H9 (cell line): Measurements from ENCODE around the gene SCD5. TPM values are rescaled to one million over a fixed set of nuclear protein-coding genes. Genes with fewer than 3 reads are reported as not detected.

Experiments
- DNase-seq: peaks from one replicate; pipeline ENCODE4 v3.0.0-alpha.2; 2017
- H2AFZ ChIP-seq: one replicate; pipeline ENCODE4 v1.6.1; 2013; ENCODE audit warnings: mild to moderate bottlenecking, low read length, control low read depth, moderate library complexity
- H2AK5ac ChIP-seq: 2 replicates; pipeline ENCODE4 v1.6.1; 2013; ENCODE audit warnings: low read length, control low read depth, mixed read lengths; ENCODE audit not compliant: insufficient read length
- H2BK120ac ChIP-seq: one replicate; pipeline ENCODE4 v1.6.1; 2013; ENCODE audit warnings: low read depth, mild to moderate bottlenecking, low read length, control low read depth, inconsistent platforms; ENCODE audit not compliant: poor library complexity, severe bottlenecking
- H2BK12ac ChIP-seq: 2 replicates; pipeline ENCODE4 v1.6.1; 2013; ENCODE audit warnings: low read length, control low read depth, mixed read lengths, low read depth; ENCODE audit not compliant: insufficient read length
- H2BK15ac ChIP-seq: 2 replicates; pipeline ENCODE4 v1.6.1; 2013; ENCODE audit warnings: low read depth, low read length, control low read depth
- H2BK20ac ChIP-seq: one replicate; pipeline ENCODE4 v1.6.1; 2013; ENCODE audit warnings: low read depth, mild to moderate bottlenecking, low read length, control low read depth, inconsistent platforms; ENCODE audit not compliant: poor library complexity, severe bottlenecking
- H2BK5ac ChIP-seq: 2 replicates; pipeline ENCODE4 v1.6.1; 2013; ENCODE audit warnings: low read length, control low read depth, mixed read lengths; ENCODE audit not compliant: insufficient read length
- H3K14ac ChIP-seq: 2 replicates; pipeline ENCODE4 v1.6.1; 2013; ENCODE audit warnings: low read length, control low read depth; ENCODE audit not compliant: insufficient read depth
- H3K18ac ChIP-seq: 2 replicates; pipeline ENCODE4 v1.6.1; 2013; ENCODE audit warnings: low read depth, mild to moderate bottlenecking, mixed read lengths, low read length, control low read depth; ENCODE audit not compliant: insufficient read length
- H3K23ac ChIP-seq: 2 replicates; pipeline ENCODE4 v1.6.1; 2013; ENCODE audit warnings: low read length, control low read depth, mixed read lengths, low read depth; ENCODE audit not compliant: insufficient read length
- H3K23me2 ChIP-seq: 2 replicates; pipeline ENCODE4 v1.6.1; 2013; ENCODE audit warnings: low read depth, mild to moderate bottlenecking, mixed read lengths, low read length, control low read depth; ENCODE audit not compliant: insufficient read length, poor library complexity, severe bottlenecking
- H3K27ac ChIP-seq: 2 replicates; pipeline ENCODE4 v1.5.1; 2013; ENCODE audit warnings: low read length, control low read depth, mixed read lengths, low read depth; ENCODE audit not compliant: insufficient read length
- H3K27me3 ChIP-seq: 2 replicates; pipeline ENCODE4 v1.6.1; 2013; ENCODE audit warnings: low read length, control low read depth, inconsistent platforms; ENCODE audit not compliant: insufficient read depth
- H3K4ac ChIP-seq: 2 replicates; pipeline ENCODE4 v1.6.1; 2013; ENCODE audit warnings: low read depth, mild to moderate bottlenecking, control low read depth, inconsistent platforms, low read length, moderate library complexity
- H3K4me1 ChIP-seq: 2 replicates; pipeline ENCODE4 v1.6.1; 2013; ENCODE audit warnings: low read length, control low read depth, inconsistent platforms; ENCODE audit not compliant: insufficient read depth
- H3K4me2 ChIP-seq: 2 replicates; pipeline ENCODE4 v1.6.1; 2013; ENCODE audit warnings: low read length, control low read depth, mixed read lengths; ENCODE audit not compliant: insufficient read length, insufficient read depth
- H3K56ac ChIP-seq: 2 replicates; pipeline ENCODE4 v1.6.1; 2013; ENCODE audit warnings: low read depth, mild to moderate bottlenecking, mixed read lengths, low read length, control low read depth; ENCODE audit not compliant: insufficient read length
- H3K79me1 ChIP-seq: 2 replicates; pipeline ENCODE4 v1.6.1; 2013; ENCODE audit warnings: low read depth, mild to moderate bottlenecking, moderate library complexity, low read length, control low read depth, inconsistent platforms; ENCODE audit not compliant: insufficient read depth, poor library complexity, severe bottlenecking
- H3K79me2 ChIP-seq: 2 replicates; pipeline ENCODE4 v1.6.1; 2013; ENCODE audit warnings: low read length, control low read depth, inconsistent platforms; ENCODE audit not compliant: insufficient read depth
- H3K9ac ChIP-seq: 2 replicates; pipeline ENCODE4 v1.6.1; 2013; ENCODE audit warnings: low read length, control low read depth, mixed read lengths; ENCODE audit not compliant: insufficient read length; ENCODE audit errors: extremely low read depth
- H3K9me3 ChIP-seq: one replicate; pipeline ENCODE4 v1.6.1; 2013; ENCODE audit warnings: low read depth, low read length, inconsistent platforms; ENCODE audit not compliant: control insufficient read depth
- H3T11ph ChIP-seq: one replicate; pipeline ENCODE4 v1.6.1; 2013; ENCODE audit warnings: mild to moderate bottlenecking, low read length, control low read depth, inconsistent platforms
- H4K20me1 ChIP-seq: one replicate; pipeline ENCODE4 v1.6.1; 2013; ENCODE audit not compliant: control insufficient read depth, insufficient read length, insufficient read depth
- H4K5ac ChIP-seq: 2 replicates; pipeline ENCODE4 v1.6.1; 2013; ENCODE audit warnings: low read depth, mild to moderate bottlenecking, mixed read lengths, low read length, control low read depth; ENCODE audit not compliant: insufficient read length
- H4K8ac ChIP-seq: replicated peaks from 2 replicates; pipeline ENCODE4 v1.6.1; 2013; ENCODE audit warnings: low read length, control low read depth, mixed read lengths, low read depth; ENCODE audit not compliant: insufficient read length
- H4K91ac ChIP-seq: 2 replicates; pipeline ENCODE4 v1.6.1; 2013; ENCODE audit warnings: low read depth, mild to moderate bottlenecking, moderate library complexity, mixed read lengths, low read length, control low read depth; ENCODE audit not compliant: insufficient read length
- H3K27ac Mint-ChIP-seq, 3 experiments: 2 replicates in 2 of 3; 3 replicates in 1 of 3; pipeline ENCODE4 v1.8.0; 2020 to 2021; ENCODE audit warnings: mixed read lengths in 3 of 3, mild to moderate bottlenecking in 1 of 3, moderate library complexity in 1 of 3
- H3K27me3 Mint-ChIP-seq: 2 replicates; pipeline ENCODE4 v1.8.0; 2021; ENCODE audit warnings: low read depth, mild to moderate bottlenecking, moderate library complexity, mixed read lengths
- H3K36me3 Mint-ChIP-seq, 3 experiments: 2 replicates in 2 of 3; 3 replicates in 1 of 3; pipeline ENCODE4 v1.8.0; 2020 to 2021; ENCODE audit warnings: low read depth in 3 of 3, mixed read lengths in 3 of 3; ENCODE audit not compliant: insufficient read depth in 1 of 3
- H3K4me1 Mint-ChIP-seq, 2 experiments: 2 replicates each; pipeline ENCODE4 v1.8.0; 2020; ENCODE audit warnings: mixed read lengths in 2 of 2
- H3K4me3 Mint-ChIP-seq, 2 experiments: 2 replicates in 1 of 2; 3 replicates in 1 of 2; pipeline ENCODE4 v1.8.0; 2020 to 2021; ENCODE audit warnings: mild to moderate bottlenecking in 2 of 2, mixed read lengths in 2 of 2, moderate library complexity in 1 of 2
- H3K9me3 Mint-ChIP-seq, 2 experiments: 2 replicates in 1 of 2; 3 replicates in 1 of 2; pipeline ENCODE4 v1.8.0; 2020; ENCODE audit warnings: mild to moderate bottlenecking in 2 of 2, mixed read lengths in 2 of 2, moderate library complexity in 1 of 2
- WGBS: extraction: QIAGEN DNeasy Blood & Tissue Kit; methylation state at CpG from one replicate; pipeline ENCODE4 v1.1.7; 2013; ENCODE audit warnings: missing lambda C conversion rate, low lambda C conversion rate, mixed read lengths; ENCODE audit not compliant: insufficient read length; ENCODE audit errors: extremely low coverage; 5-methylcytosine and 5-hydroxymethylcytosine counted together
- total RNA-seq: library from RNA; stranded (reverse); gene quantifications from 2 replicates; pipeline ENCODE4 v1.2.1, GENCODE V29; 2021
- TF ChIP-seq, protein P1 (sequence below): fragments of 200-600 bp; sonication (generic); conservative IDR thresholded peaks from 3 replicates; pipeline ENCODE4 v1.8.0; 2021; ENCODE audit warnings: antibody characterized with exemption, mild to moderate bottlenecking

SCD5 gene
- total RNA-seq, 1 experiment from 2014 or later = 0.68 TPM

DNA sequence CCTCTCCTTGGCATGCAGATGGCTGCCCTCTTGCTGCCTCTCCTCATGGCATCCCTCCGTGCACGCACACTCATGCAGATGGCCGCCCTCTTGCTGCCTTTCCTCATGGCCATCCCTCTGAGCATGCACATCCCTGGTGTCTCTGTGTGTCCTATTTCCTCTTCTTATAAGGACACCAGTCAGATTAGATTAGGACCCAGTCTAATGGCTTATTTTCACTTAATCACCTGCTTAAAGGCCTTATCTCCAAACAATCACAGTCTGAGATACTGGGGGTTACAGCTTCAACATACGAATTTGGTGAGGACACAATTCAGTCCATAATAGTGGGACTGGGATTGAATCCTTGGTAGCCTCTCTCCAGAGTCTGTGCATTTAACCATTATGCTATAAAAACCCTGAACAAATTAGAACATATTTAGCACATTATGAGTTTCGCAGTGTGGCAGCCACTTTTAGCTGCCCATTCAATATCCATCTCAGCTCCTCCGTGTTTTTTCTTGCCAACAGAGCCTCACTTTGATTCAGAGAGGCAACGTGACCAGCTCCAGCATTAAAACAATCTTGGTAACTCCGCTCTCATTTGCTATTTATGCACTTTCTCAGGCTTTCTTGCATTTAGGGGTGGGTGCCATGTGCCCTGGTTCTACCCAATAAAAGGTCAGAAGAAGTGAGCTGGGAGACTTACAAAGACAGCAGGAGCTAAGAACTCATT lies 210.6 kb downstream of the SCD5 start:
- no peaks in the 10 kb centered on the region for H3K79me2 ChIP-seq
- no peak overlapping the region for H3K9ac ChIP-seq
- Mint-ChIP-seq H3K9me3 (no peaks in the 10 kb centered on the region), H3K4me3 (no peak overlapping the region), H3K27me3 (no peaks in the 10 kb centered on the region), H3K36me3 (no peaks in the 10 kb centered on the region; a peak in 1 of 7 replicates), H3K27ac (no peak overlapping the region), H3K4me1 (peaks cover 60 to 61% of the 10 kb centered on the region in 2 experiments)
- H3K23ac ChIP-seq = no peak overlapping the region
- H3K27me3 ChIP-seq = no peaks in the 10 kb centered on the region
- H2BK5ac ChIP-seq = no peak overlapping the region
- no peak for DNase-seq
- H2BK12ac ChIP-seq = no peak overlapping the region
- no peak overlapping the region for H4K5ac ChIP-seq
- no peak overlapping the region for H3K27ac ChIP-seq
- H2BK20ac ChIP-seq = no peak overlapping the region
- H3K4me1 ChIP-seq = peaks cover 35% of the 10 kb centered on the region; the same call in 1 of the 2 replicates
- no peak overlapping the region for H3K18ac ChIP-seq
- no peak overlapping the region for H2BK15ac ChIP-seq
- H3K14ac ChIP-seq = no peak overlapping the region
- no peak overlapping the region for H3K4me2 ChIP-seq
- no peak overlapping the region for H3K4ac ChIP-seq
- TF ChIP-seq, protein P1, sequence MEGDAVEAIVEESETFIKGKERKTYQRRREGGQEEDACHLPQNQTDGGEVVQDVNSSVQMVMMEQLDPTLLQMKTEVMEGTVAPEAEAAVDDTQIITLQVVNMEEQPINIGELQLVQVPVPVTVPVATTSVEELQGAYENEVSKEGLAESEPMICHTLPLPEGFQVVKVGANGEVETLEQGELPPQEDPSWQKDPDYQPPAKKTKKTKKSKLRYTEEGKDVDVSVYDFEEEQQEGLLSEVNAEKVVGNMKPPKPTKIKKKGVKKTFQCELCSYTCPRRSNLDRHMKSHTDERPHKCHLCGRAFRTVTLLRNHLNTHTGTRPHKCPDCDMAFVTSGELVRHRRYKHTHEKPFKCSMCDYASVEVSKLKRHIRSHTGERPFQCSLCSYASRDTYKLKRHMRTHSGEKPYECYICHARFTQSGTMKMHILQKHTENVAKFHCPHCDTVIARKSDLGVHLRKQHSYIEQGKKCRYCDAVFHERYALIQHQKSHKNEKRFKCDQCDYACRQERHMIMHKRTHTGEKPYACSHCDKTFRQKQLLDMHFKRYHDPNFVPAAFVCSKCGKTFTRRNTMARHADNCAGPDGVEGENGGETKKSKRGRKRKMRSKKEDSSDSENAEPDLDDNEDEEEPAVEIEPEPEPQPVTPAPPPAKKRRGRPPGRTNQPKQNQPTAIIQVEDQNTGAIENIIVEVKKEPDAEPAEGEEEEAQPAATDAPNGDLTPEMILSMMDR = no peak
- H4K91ac ChIP-seq = no peak overlapping the region
- no peak overlapping the region for H3K56ac ChIP-seq
- no peak overlapping the region for H2AFZ ChIP-seq
- no peak overlapping the region for H2AK5ac ChIP-seq
- H3K9me3 ChIP-seq = no peaks in the 10 kb centered on the region
- H3T11ph ChIP-seq = no peak overlapping the region
- no peaks in the 10 kb centered on the region for H3K23me2 ChIP-seq
- H3K79me1 ChIP-seq = no peaks in the 10 kb centered on the region
- H4K8ac ChIP-seq = no peak overlapping the region
- H4K20me1 ChIP-seq = no peaks in the 10 kb centered on the region
- H2BK120ac ChIP-seq = no peak overlapping the region
- no CpG with 5 or more reads among the region's 8 CpGs for WGBS
